GM12878 (cell line): Measurements from ENCODE around the gene ARHGAP15. TPM values are rescaled to one million over a fixed set of nuclear protein-coding genes. Genes with fewer than 3 reads are reported as not detected.

Source experiments
- ATAC-seq: fragments of 200-7000 bp; cut with Tn5 transposase; 3 replicates; pipeline ENCODE4 v1.9.1; 2020; ENCODE audit warnings: mild to moderate bottlenecking, moderate library complexity
- BruUV-seq: library from RNA; stranded (reverse); fragments of 400-500 nt; replicated peaks from 2 replicates; lab custom pipeline; 2021; lab: Mats Ljungman, UMichigan
- CTCF ChIA-PET: fragments of 300-600 bp; sonication (Branson Sonifier 250); formaldehyde crosslinking; extraction: SDS; loops from one replicate; lab custom pipeline; 2021; ENCODE audit warnings: inconsistent platforms; lab: Yijun Ruan, JAX
- POLR2A ChIA-PET: fragments of 350-600 bp; formaldehyde crosslinking; extraction: SDS; loops from one replicate; lab custom pipeline; 2021; ENCODE audit warnings: inconsistent platforms; lab: Charles Lee
- RAD21 ChIA-PET: fragments of 300-600 bp; sonication (Branson Sonifier 250); formaldehyde crosslinking; loops from one replicate; lab custom pipeline; 2023; ENCODE audit warnings: antibody characterized with exemption; ENCODE audit not compliant: unreplicated experiment; lab: Charles Lee
- SMC1A ChIA-PET: fragments of 300-600 bp; sonication (Branson Sonifier 250); formaldehyde crosslinking; loops from one replicate; lab custom pipeline; 2023; ENCODE audit not compliant: unreplicated experiment, uncharacterized antibody; lab: Charles Lee
- DNase-seq: peaks from one replicate; pipeline ENCODE4 v3.0.0-alpha.2; 2011; ENCODE audit warnings: low read depth, low spot score
- FAIRE-seq: peaks from 3 replicates; lab custom pipeline; 2011; peaks lifted over from hg19 to GRCh38; lab: Jason Lieb, UNC
- H2AFZ ChIP-seq: 2 replicates; pipeline ENCODE4 v1.6.0; 2011; ENCODE audit warnings: low read depth, low read length, control low read depth; ENCODE audit not compliant: control insufficient read depth
- H3K27ac ChIP-seq: 2 replicates; pipeline ENCODE4 v1.5.1; 2011; ENCODE audit warnings: control low read depth; ENCODE audit not compliant: control insufficient read depth, insufficient read depth
- H3K27me3 ChIP-seq, 2 experiments: replicated peaks in 1 of 2; 2 replicates each; pipeline versions ENCODE4 v1.6.0 to v1.6.1; 2011; ENCODE audit warnings: low read length in 1 of 2; ENCODE audit not compliant: control insufficient read depth in 2 of 2, insufficient read depth in 2 of 2
- H3K36me3 ChIP-seq, 2 experiments: 2 replicates each; pipeline ENCODE4 v1.5.1; 2011; ENCODE audit warnings: low read length in 1 of 2; ENCODE audit not compliant: control insufficient read depth in 2 of 2, insufficient read depth in 2 of 2
- H3K4me1 ChIP-seq: 2 replicates; pipeline ENCODE4 v1.6.1; 2011; ENCODE audit warnings: mild to moderate bottlenecking, low read length, moderate library complexity, mixed read lengths; ENCODE audit not compliant: control insufficient read depth, insufficient read depth
- H3K4me2 ChIP-seq: 2 replicates; pipeline ENCODE4 v1.6.0; 2011; ENCODE audit warnings: control low read depth; ENCODE audit not compliant: control insufficient read depth, insufficient read depth
- H3K4me3 ChIP-seq: fragments of 200-600 bp; sonication (generic); 2 replicates; pipeline ENCODE4 v1.5.1; 2016
- H3K79me2 ChIP-seq: 2 replicates; pipeline ENCODE4 v1.6.0; 2011; ENCODE audit warnings: low read length; ENCODE audit not compliant: control insufficient read depth, insufficient read depth
- H3K9ac ChIP-seq: 2 replicates; pipeline ENCODE4 v1.8.0; 2011; ENCODE audit warnings: low read length, control low read depth, mixed read lengths; ENCODE audit not compliant: control insufficient read depth, insufficient read depth
- H3K9me3 ChIP-seq: replicated peaks from 3 replicates; pipeline ENCODE4 v1.5.1; 2011; ENCODE audit warnings: mild to moderate bottlenecking, low read length; ENCODE audit not compliant: control insufficient read depth, insufficient read depth
- H4K20me1 ChIP-seq: 2 replicates; pipeline ENCODE4 v1.6.0; 2011; ENCODE audit not compliant: control insufficient read depth, insufficient read depth
- BRCA1 ChIP-seq: IDR thresholded peaks from 2 replicates; pipeline ENCODE4 v1.6.1; 2011; ENCODE audit warnings: low read depth, low read length, improper control_type of control experiment
- EZH2 ChIP-seq: IDR thresholded peaks from 2 replicates; pipeline ENCODE4 v1.6.1; 2012; ENCODE audit warnings: low read depth, mild to moderate bottlenecking, control low read depth, inconsistent platforms, low read length, borderline replicate concordance; ENCODE audit not compliant: control insufficient read depth
- HDAC6 ChIP-seq: fragments of 200-600 bp; sonication (generic); IDR thresholded peaks from one replicate; pipeline ENCODE4 v1.8.0; 2017; ENCODE audit warnings: antibody characterized with exemption; ENCODE audit not compliant: unreplicated experiment
- KAT2A ChIP-seq: conservative IDR thresholded peaks from 2 replicates; pipeline ENCODE4 v1.6.1; 2011; ENCODE audit warnings: low read depth, low read length; ENCODE audit not compliant: control insufficient read depth
- NRF1 ChIP-seq: conservative IDR thresholded peaks from 2 replicates; pipeline ENCODE4 v1.6.1; 2011; ENCODE audit warnings: mild to moderate bottlenecking, low read depth, low read length, improper control_type of control experiment
- RAD51 ChIP-seq: fragments of 450-650 bp; IDR thresholded peaks from 2 replicates; pipeline ENCODE4 v1.6.1; 2016; ENCODE audit warnings: moderate library complexity, mild to moderate bottlenecking, inconsistent platforms
- SREBF1 ChIP-seq: IDR thresholded peaks from 2 replicates; pipeline ENCODE4 v1.6.1; 2012; ENCODE audit warnings: mild to moderate bottlenecking, low read length
- SRF ChIP-seq, 2 experiments: IDR thresholded peaks; 2 replicates each; pipeline ENCODE4 v1.6.1; 2011; ENCODE audit warnings: low read depth in 2 of 2, low read length in 2 of 2, mild to moderate bottlenecking in 1 of 2, moderate library complexity in 1 of 2
- TAF1 ChIP-seq: IDR thresholded peaks from 2 replicates; pipeline ENCODE4 v1.6.1; 2011; ENCODE audit warnings: mild to moderate bottlenecking, low read depth, low read length, borderline replicate concordance
- TCF3 ChIP-seq: IDR thresholded peaks from 2 replicates; pipeline ENCODE4 v1.6.1; 2012; ENCODE audit warnings: low read depth, mild to moderate bottlenecking, low read length, borderline replicate concordance; ENCODE audit not compliant: insufficient read depth
- ZNF217 ChIP-seq: fragments of 450-650 bp; IDR thresholded peaks from 2 replicates; pipeline ENCODE4 v1.6.1; 2017; ENCODE audit warnings: antibody characterized with exemption, mild to moderate bottlenecking
- WGBS: methylation state at CpG from one replicate; pipeline ENCODE4 v1.1.6; 2016; ENCODE audit warnings: low lambda C conversion rate; ENCODE audit not compliant: insufficient replicate concordance, insufficient coverage; ENCODE audit errors: missing lambda C conversion rate; 5-methylcytosine and 5-hydroxymethylcytosine counted together
- in situ Hi-C: fragments of 300-500 bp; cut with MboI; formaldehyde crosslinking; loops from 9 replicates; pipeline ENCODE4 v1.14.3; 2018; ENCODE audit warnings: mixed read lengths
- intact Hi-C: fragments of 100-400 bp; cut with micrococcal nuclease; formaldehyde crosslinking; loops from one replicate; pipeline ENCODE4 v1.14.2; 2022; ENCODE audit not compliant: unreplicated experiment
- polyA plus RNA-seq, 11 experiments: library from polyadenylated mRNA; depleted of rRNA in 4 of 11; unstranded in 6 of 11; stranded (reverse) in 5 of 11; fragments of >200 nt; fragmentation: Nextera tagmentation in 4 of 11; fragmentation: Illumina TruSeq in 1 of 11; extraction: Ambion mirVana in 4 of 11; extraction: Trizol in 1 of 11; gene quantifications; 1 replicate in 1 of 11; 2 replicates in 10 of 11; pipeline versions ENCODE4 v1.2.1 to v1.2.3, GENCODE V29; 2011 to 2016; ENCODE audit warnings: inconsistent platforms in 2 of 11, missing spikeins in 2 of 11, low read depth in 1 of 11
- total RNA-seq, 4 experiments: library from RNA; depleted of rRNA in 3 of 4; stranded (reverse); fragments of >200 nt in 3 of 4; fragmentation: Illumina TruSeq in 1 of 4; extraction: Trizol in 1 of 4; gene quantifications; 2 replicates each; pipeline versions ENCODE4 v1.2.1 to v1.2.3, GENCODE V29; 2013 to 2021
- TF ChIP-seq, protein P1 (sequence below): fragments of 450-650 bp; formaldehyde crosslinking; IDR thresholded peaks from 2 replicates; pipeline ENCODE4 v1.4.0; 2020; ENCODE audit warnings: mild to moderate bottlenecking, moderate library complexity
- TF ChIP-seq, protein P2 (sequence below): IDR thresholded peaks from 2 replicates; pipeline ENCODE4 v1.6.1; 2012; ENCODE audit warnings: low read depth, low read length, improper control_type of control experiment

ARHGAP15 gene
- total and polyA plus RNA-seq, 10 of the 15 experiments (the other 5 are each of a cell fraction or from before 2014, with no cell fraction given) = 38.0 to 92.6 (median 66.7) TPM

DNA sequence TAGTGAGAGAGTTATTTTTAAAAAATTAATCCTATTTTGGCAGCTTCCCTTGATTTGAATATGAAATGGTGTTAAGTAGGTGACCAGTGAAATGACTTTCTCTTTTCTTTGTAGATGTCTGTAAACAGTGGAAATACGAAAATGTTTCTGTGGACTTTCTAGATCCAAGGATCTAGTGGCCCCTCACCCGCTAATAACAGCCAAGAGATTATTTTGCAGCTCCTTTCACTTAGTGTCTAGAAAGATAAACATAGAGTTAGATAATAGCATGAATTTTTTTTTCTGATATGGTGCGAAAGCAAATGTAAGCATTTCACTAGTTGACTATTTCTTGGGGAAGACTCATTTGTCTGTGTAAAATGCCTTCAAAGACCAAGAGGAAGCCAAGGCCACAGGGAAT lies 57.7 kb downstream of the ARHGAP15 start:
- ChIA-PET POLR2A (interaction anchor here (1.0 to 1.8 kb wide), 2 partner anchors 11 to 12 kb away, joined by 4 read pairs; no protein-coding TSS in a partner anchor), CTCF (interaction anchor here (1.1 to 2.6 kb wide), 5 partner anchors 10 to 98 kb away, joined by 3 to 12 read pairs (median 6); no protein-coding TSS in a partner anchor), RAD21 (no interaction called here), SMC1A (interaction anchor here (1.5 to 2.1 kb wide), 2 partner anchors 12 to 24 kb away, joined by 3 to 8 read pairs; no protein-coding TSS in a partner anchor)
- Histone ChIP-seq H4K20me1 (no peaks in the 10 kb centered on the region), H3K36me3 (no peaks in the 10 kb centered on the region), H3K9me3 (no peaks in the 10 kb centered on the region), H3K4me3 (no peak overlapping the region), H3K79me2 (peaks cover 2% of the 10 kb centered on the region; the same call in 1 of the 2 replicates), H3K27me3 (no peaks in the 10 kb centered on the region), H3K4me1 (peaks cover 9% of the 10 kb centered on the region), H2AFZ (no peak overlapping the region), H3K4me2 (no peak overlapping the region), H3K27ac (no peak overlapping the region), H3K9ac (no peak overlapping the region)
- no peak for DNase-seq
- FAIRE-seq = no peak
- BruUV-seq = no TSS peak
- TF ChIP-seq TCF3 (no peak), SREBF1 (no peak), KAT2A (no peak), TAF1 (no peak), HDAC6 (no peak), ZNF217 (no peak), SRF (IDR thresholded peaks at IDR 0.05; ENCODE audit: low read depth in 2 of 2, low read length in 2 of 2) (no peak), RAD51 (no peak), BRCA1 (no peak), NRF1 (no peak), EZH2 (no peak)
- TF ChIP-seq, protein P1, sequence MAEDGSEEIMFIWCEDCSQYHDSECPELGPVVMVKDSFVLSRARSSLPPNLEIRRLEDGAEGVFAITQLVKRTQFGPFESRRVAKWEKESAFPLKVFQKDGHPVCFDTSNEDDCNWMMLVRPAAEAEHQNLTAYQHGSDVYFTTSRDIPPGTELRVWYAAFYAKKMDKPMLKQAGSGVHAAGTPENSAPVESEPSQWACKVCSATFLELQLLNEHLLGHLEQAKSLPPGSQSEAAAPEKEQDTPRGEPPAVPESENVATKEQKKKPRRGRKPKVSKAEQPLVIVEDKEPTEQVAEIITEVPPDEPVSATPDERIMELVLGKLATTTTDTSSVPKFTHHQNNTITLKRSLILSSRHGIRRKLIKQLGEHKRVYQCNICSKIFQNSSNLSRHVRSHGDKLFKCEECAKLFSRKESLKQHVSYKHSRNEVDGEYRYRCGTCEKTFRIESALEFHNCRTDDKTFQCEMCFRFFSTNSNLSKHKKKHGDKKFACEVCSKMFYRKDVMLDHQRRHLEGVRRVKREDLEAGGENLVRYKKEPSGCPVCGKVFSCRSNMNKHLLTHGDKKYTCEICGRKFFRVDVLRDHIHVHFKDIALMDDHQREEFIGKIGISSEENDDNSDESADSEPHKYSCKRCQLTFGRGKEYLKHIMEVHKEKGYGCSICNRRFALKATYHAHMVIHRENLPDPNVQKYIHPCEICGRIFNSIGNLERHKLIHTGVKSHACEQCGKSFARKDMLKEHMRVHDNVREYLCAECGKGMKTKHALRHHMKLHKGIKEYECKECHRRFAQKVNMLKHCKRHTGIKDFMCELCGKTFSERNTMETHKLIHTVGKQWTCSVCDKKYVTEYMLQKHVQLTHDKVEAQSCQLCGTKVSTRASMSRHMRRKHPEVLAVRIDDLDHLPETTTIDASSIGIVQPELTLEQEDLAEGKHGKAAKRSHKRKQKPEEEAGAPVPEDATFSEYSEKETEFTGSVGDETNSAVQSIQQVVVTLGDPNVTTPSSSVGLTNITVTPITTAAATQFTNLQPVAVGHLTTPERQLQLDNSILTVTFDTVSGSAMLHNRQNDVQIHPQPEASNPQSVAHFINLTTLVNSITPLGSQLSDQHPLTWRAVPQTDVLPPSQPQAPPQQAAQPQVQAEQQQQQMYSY = no peak
- TF ChIP-seq, protein P2, sequence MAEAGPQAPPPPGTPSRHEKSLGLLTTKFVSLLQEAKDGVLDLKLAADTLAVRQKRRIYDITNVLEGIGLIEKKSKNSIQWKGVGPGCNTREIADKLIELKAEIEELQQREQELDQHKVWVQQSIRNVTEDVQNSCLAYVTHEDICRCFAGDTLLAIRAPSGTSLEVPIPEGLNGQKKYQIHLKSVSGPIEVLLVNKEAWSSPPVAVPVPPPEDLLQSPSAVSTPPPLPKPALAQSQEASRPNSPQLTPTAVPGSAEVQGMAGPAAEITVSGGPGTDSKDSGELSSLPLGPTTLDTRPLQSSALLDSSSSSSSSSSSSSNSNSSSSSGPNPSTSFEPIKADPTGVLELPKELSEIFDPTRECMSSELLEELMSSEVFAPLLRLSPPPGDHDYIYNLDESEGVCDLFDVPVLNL = no peak
- intact Hi-C loops (no loop called here), in situ Hi-C loops (no loop called here)
- no peak for ATAC-seq
- WGBS = 78% methylated on average over 3 of the region's 3 CpGs
